ENCODE results near the gene IFNB1. TPM values are rescaled to one million over a fixed set of nuclear protein-coding genes. Genes with fewer than 3 reads are reported as not detected.

Gene IFNB1
- total RNA-seq, 2 donors from 2014 or later: not detected

GRCh38 chr9:21028466-21028865, 49.3 kb downstream of the IFNB1 start:
- ATAC-seq (ENCODE audit: insufficient number of reproducible peaks, low FRiP score, low read depth) (no peak), DNase-seq (ENCODE audit: low spot score) (no peak)
- no peaks in the 10 kb centered on the region for H3K36me3 ChIP-seq
- H3K27me3 ChIP-seq (replicated peaks; ENCODE audit: insufficient read depth): no peaks in the 10 kb centered on the region
- no peak overlapping the region for H3K27ac ChIP-seq
- no peaks in the 10 kb centered on the region for H3K9me3 ChIP-seq
- no peak overlapping the region for H3K4me3 ChIP-seq
- TF ChIP-seq CTCF (IDR thresholded peaks at IDR 0.05): no peak
- peaks cover 0 to 18% of the 10 kb centered on the region in 2 donors for H3K4me1 ChIP-seq (ENCODE audit: control insufficient read depth in 1 of 2, low read depth in 2 of 2)

GRCh38 chr9:21027295-21027694, 50.4 kb downstream of the IFNB1 start:
- Histone ChIP-seq H3K4me3 (no peak overlapping the region), H3K36me3 (no peaks in the 10 kb centered on the region), H3K27ac (no peak overlapping the region), H3K27me3 (replicated peaks; ENCODE audit: insufficient read depth) (no peaks in the 10 kb centered on the region), H3K9me3 (no peaks in the 10 kb centered on the region), H3K4me1 (ENCODE audit: control insufficient read depth in 1 of 2, low read depth in 2 of 2) (peaks cover 0 to 18% of the 10 kb centered on the region in 2 donors)
- no peak for TF ChIP-seq CTCF (IDR thresholded peaks at IDR 0.05)
- ATAC-seq (ENCODE audit: insufficient number of reproducible peaks, low FRiP score, low read depth) (no peak), DNase-seq (ENCODE audit: low spot score) (no peak)

Other genes with a start within 250 kb of the IFNB1 start
- 1 to 10 TPM; 2.0 to 8.4 TPM for gene HACD4, start 46.3 kb downstream of the IFNB1 start, total RNA-seq
- not detected for gene IFNW1, start 63.9 kb upstream of the IFNB1 start, total RNA-seq
- not detected for gene IFNA21, start 88.7 kb upstream of the IFNB1 start, total RNA-seq
- gene IFNA4, start 109.6 kb upstream of the IFNB1 start, total RNA-seq: not detected
- gene IFNA7, start 124.3 kb upstream of the IFNB1 start, total RNA-seq: not detected
- gene IFNA10, start 129.2 kb upstream of the IFNB1 start, total RNA-seq: not detected
- not detected for gene IFNA16, start 139.4 kb upstream of the IFNB1 start, total RNA-seq
- not detected for gene IFNA17, start 150.3 kb upstream of the IFNB1 start, total RNA-seq
- not detected for gene IFNA14, start 162.1 kb upstream of the IFNB1 start, total RNA-seq
- 1 to 10 TPM in 1 of 2 donors, under 1 TPM in 1; 0.68 to 2.5 TPM for gene IFNA5, start 227.4 kb upstream of the IFNB1 start, total RNA-seq

Measured in thoracic aorta (tissue), 2 donors.